Mesodermal cell (in vitro differentiated cells): ENCODE data around the gene SGK1. TPM values are rescaled to one million over a fixed set of nuclear protein-coding genes. Genes with fewer than 3 reads are reported as not detected.

Experiments
- H3K27ac ChIP-seq: 2 replicates; pipeline ENCODE4 v1.7.0; 2013; ENCODE audit warnings: mild to moderate bottlenecking, low read depth, low read length, moderate library complexity; ENCODE audit not compliant: severe bottlenecking
- H3K36me3 ChIP-seq: 2 replicates; pipeline ENCODE4 v1.7.1; 2013; ENCODE audit warnings: mild to moderate bottlenecking, low read length, moderate library complexity; ENCODE audit not compliant: control insufficient read depth, insufficient read depth
- H3K4me1 ChIP-seq: one replicate; pipeline ENCODE4 v1.7.1; 2013; ENCODE audit warnings: mild to moderate bottlenecking, low read length; ENCODE audit not compliant: insufficient read depth, control insufficient read depth, poor library complexity, severe bottlenecking
- H3K4me3 ChIP-seq: 2 replicates; pipeline ENCODE4 v1.7.0; 2013; ENCODE audit warnings: low read length, control low read depth, mild to moderate bottlenecking; ENCODE audit not compliant: insufficient read depth, poor library complexity, severe bottlenecking; ENCODE audit errors: extremely low read depth
- H3K9me3 ChIP-seq: 2 replicates; pipeline ENCODE4 v1.7.1; 2013; ENCODE audit warnings: mild to moderate bottlenecking, low read length, moderate library complexity; ENCODE audit not compliant: control insufficient read depth
- WGBS, 2 experiments: methylation state at CpG; one replicate each; pipeline ENCODE4 v1.1.5; 2013; ENCODE audit warnings: missing lambda C conversion rate in 2 of 2; ENCODE audit not compliant: insufficient coverage in 2 of 2; 5-methylcytosine and 5-hydroxymethylcytosine counted together
- polyA plus RNA-seq, 2 experiments: library from polyadenylated mRNA; stranded (reverse); fragments of 50-300 nt; gene quantifications; one replicate each; pipeline ENCODE4 v1.2.3, GENCODE V29; 2013

The SGK1 gene
- polyA plus RNA-seq (2013, experiment 1 of 2): 46.5 TPM
- polyA plus RNA-seq (2013, experiment 2 of 2): 33.8 TPM

GRCh38 chr6:134317471-134318131, at the start of gene SGK1:
SGK1 (minus strand) TSS chr6:134318112; CDS start chr6:134317460, 652 bp downstream.
- Histone ChIP-seq H3K4me3 (peak within 1 kb of the TSS; percentile 38), H3K9me3 (no peaks in the 10 kb centered on the region), H3K4me1 (no peaks in the 10 kb centered on the region), H3K27ac (no peak within 1 kb of the TSS), H3K36me3 (no peaks in the 10 kb centered on the region)
- WGBS, 2 experiments: 0 to 2% methylated on average over 19 to 25 of the region's 33 CpGs

- Histone ChIP-seq H3K4me1 (peaks cover 8% of the 10 kb centered on the region), H3K9me3 (no peaks in the 10 kb centered on the region), H3K27ac (no peak overlapping the region), H3K36me3 (no peaks in the 10 kb centered on the region), H3K4me3 (no peak overlapping the region)
- WGBS, 2 experiments: no CpG with 5 or more reads among the region's 2 CpGs
Measured at GRCh38 chr6:134363323-134364039, 45.6 kb upstream of the SGK1 start.

GRCh38 chr6:134361011-134361410, 43.1 kb upstream of the SGK1 start:
- Histone ChIP-seq H3K36me3 (no peaks in the 10 kb centered on the region), H3K4me3 (no peak overlapping the region), H3K4me1 (peaks cover 8% of the 10 kb centered on the region), H3K9me3 (no peaks in the 10 kb centered on the region), H3K27ac (no peak overlapping the region)
- WGBS, 2 experiments: 90 to 97% methylated on average over 5 to 6 of the region's 6 CpGs

GRCh38 chr6:134359302-134359701, 41.4 kb upstream of the SGK1 start:
- Histone ChIP-seq H3K9me3 (no peaks in the 10 kb centered on the region), H3K4me1 (peaks cover 8% of the 10 kb centered on the region), H3K36me3 (no peaks in the 10 kb centered on the region), H3K4me3 (no peak overlapping the region), H3K27ac (no peak overlapping the region)
- WGBS, 2 experiments: 100% methylated on average over 1 of the region's 2 CpGs

GRCh38 chr6:134358320-134358719, 40.4 kb upstream of the SGK1 start:
- Histone ChIP-seq H3K27ac (no peak overlapping the region), H3K4me3 (no peak overlapping the region), H3K9me3 (no peaks in the 10 kb centered on the region), H3K4me1 (peaks cover 8% of the 10 kb centered on the region), H3K36me3 (no peaks in the 10 kb centered on the region)
- 95 to 96% methylated on average over 2 to 3 of the region's 4 CpGs for WGBS, 2 experiments

GRCh38 chr6:134357022-134357487, 39.1 kb upstream of the SGK1 start:
- Histone ChIP-seq H3K27ac (no peak overlapping the region), H3K4me3 (no peak overlapping the region), H3K36me3 (no peaks in the 10 kb centered on the region), H3K9me3 (no peaks in the 10 kb centered on the region), H3K4me1 (peaks cover 10% of the 10 kb centered on the region)
- 67 to 86% methylated on average over 1 to 2 of the region's 2 CpGs for WGBS, 2 experiments

GRCh38 chr6:134356405-134356804, 38.5 kb upstream of the SGK1 start:
- no CpG with 5 or more reads among the region's 3 CpGs for WGBS, 2 experiments
- Histone ChIP-seq H3K9me3 (no peaks in the 10 kb centered on the region), H3K36me3 (no peaks in the 10 kb centered on the region), H3K4me1 (peaks cover 10% of the 10 kb centered on the region), H3K4me3 (no peak overlapping the region), H3K27ac (no peak overlapping the region)

GRCh38 chr6:134352786-134353480, 35.0 kb upstream of the SGK1 start:
- peaks cover 18% of the 10 kb centered on the region for H3K4me1 ChIP-seq
- H3K27ac ChIP-seq: peak overlapping the region; percentile 41
- no peak overlapping the region for H3K4me3 ChIP-seq
- H3K36me3 ChIP-seq: no peaks in the 10 kb centered on the region
- WGBS, 2 experiments: 71% methylated on average over 2 of the region's 4 CpGs; no CpG with 5 or more reads in 1 of the 2 experiments
- no peaks in the 10 kb centered on the region for H3K9me3 ChIP-seq

GRCh38 chr6:134351615-134352474, 33.9 kb upstream of the SGK1 start:
- Histone ChIP-seq H3K9me3 (no peaks in the 10 kb centered on the region), H3K4me1 (peaks cover 18% of the 10 kb centered on the region), H3K4me3 (no peak overlapping the region), H3K27ac (no peak overlapping the region), H3K36me3 (no peaks in the 10 kb centered on the region)
- WGBS, 2 experiments: 72 to 78% methylated on average over 5 to 6 of the region's 7 CpGs
